Colonic mucosa (tissue), 4 donors: ENCODE data around the gene CCDC71L. TPM values are rescaled to one million over a fixed set of nuclear protein-coding genes. Genes with fewer than 3 reads are reported as not detected.

Experiments used
- DNase-seq: peaks from one replicate; pipeline ENCODE4 v3.0.0-alpha.2; 2020
- H3K27ac ChIP-seq: fragments of 200-600 bp; one replicate; pipeline ENCODE4 v1.8.0; 2021
- H3K27me3 ChIP-seq: fragments of 200-600 bp; one replicate; pipeline ENCODE4 v1.8.0; 2021
- H3K36me3 ChIP-seq: fragments of 200-600 bp; one replicate; pipeline ENCODE4 v1.8.0; 2021
- H3K4me1 ChIP-seq: fragments of 200-600 bp; one replicate; pipeline ENCODE4 v1.8.0; 2021; ENCODE audit warnings: mild to moderate bottlenecking
- H3K4me3 ChIP-seq: fragments of 200-600 bp; one replicate; pipeline ENCODE4 v1.8.0; 2021
- H3K9ac ChIP-seq, 2 donors: one replicate each; pipeline ENCODE4 v1.7.0; 2013; ENCODE audit warnings: control low read depth in 2 of 2, low read depth in 2 of 2, low read length in 2 of 2
- H3K9me3 ChIP-seq: fragments of 200-600 bp; one replicate; pipeline ENCODE4 v1.8.0; 2021
- intact Hi-C: fragments of 100-400 bp; cut with DNase I; formaldehyde crosslinking; loops from one replicate; pipeline ENCODE4 v1.14.1; 2022
- total RNA-seq, 2 donors: library from RNA; stranded (reverse); fragmentation: NEBNext Ultra II Directional in 1 of 2; extraction: Animal tissue kit (Norgen Biotek cat#: 25700) in 1 of 2; gene quantifications; one replicate each; pipeline ENCODE4 v1.2.1, GENCODE V29; 2021
- TF ChIP-seq, protein P1 (sequence below): fragments of 200-600 bp; IDR thresholded peaks from one replicate; pipeline ENCODE4 v1.8.0; 2022; ENCODE audit warnings: antibody characterized with exemption, mild to moderate bottlenecking
- donor health status: healthy.
- donor health status: DM: no; HTN: no; CAD: no.
- donor health status: DM: no; HTN: no; CAD: no.

The CCDC71L gene
- total RNA-seq, 2 donors from 2014 or later = 21.3 to 21.6 TPM

DNA sequence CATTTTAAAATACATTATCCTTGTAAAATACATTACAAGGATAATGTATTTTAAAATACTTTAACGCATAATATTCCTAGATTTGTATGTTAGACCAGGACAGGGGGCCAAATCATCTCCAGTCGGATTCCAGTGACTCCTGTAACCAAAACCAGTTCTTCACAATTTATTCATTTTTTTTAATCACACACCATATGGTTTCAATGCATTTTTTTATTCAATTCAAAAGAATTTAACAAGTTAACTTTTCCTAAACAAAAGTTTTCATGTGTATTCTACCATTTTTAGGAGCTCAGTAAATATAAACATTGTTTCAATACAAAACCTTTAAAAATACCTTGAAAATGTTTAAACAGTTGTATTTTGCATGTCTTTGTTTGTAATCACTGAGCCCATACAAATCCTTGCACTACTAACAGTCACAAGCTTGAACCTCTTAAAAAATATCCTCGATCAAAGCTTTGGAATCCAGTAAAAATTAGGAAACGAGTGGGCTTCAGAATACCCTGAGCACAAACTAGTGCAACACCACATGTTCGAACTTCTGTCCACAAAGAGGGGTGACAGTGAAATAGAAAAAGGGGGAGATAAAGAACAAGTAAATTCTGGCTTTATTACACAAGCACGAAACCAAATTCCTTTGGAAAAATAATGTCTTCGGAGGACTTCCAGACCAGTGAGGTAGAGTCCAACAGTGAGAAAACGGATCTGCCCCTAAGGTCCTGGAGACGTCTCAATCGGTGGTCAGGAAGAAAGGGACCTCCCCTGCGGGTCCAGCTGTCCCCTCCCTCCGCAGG is 1.6 kb downstream of the CCDC71L start:
- H3K4me1 ChIP-seq = no peaks in the 10 kb centered on the region
- H3K27me3 ChIP-seq = no peaks in the 10 kb centered on the region
- TF ChIP-seq, protein P1, sequence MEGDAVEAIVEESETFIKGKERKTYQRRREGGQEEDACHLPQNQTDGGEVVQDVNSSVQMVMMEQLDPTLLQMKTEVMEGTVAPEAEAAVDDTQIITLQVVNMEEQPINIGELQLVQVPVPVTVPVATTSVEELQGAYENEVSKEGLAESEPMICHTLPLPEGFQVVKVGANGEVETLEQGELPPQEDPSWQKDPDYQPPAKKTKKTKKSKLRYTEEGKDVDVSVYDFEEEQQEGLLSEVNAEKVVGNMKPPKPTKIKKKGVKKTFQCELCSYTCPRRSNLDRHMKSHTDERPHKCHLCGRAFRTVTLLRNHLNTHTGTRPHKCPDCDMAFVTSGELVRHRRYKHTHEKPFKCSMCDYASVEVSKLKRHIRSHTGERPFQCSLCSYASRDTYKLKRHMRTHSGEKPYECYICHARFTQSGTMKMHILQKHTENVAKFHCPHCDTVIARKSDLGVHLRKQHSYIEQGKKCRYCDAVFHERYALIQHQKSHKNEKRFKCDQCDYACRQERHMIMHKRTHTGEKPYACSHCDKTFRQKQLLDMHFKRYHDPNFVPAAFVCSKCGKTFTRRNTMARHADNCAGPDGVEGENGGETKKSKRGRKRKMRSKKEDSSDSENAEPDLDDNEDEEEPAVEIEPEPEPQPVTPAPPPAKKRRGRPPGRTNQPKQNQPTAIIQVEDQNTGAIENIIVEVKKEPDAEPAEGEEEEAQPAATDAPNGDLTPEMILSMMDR = no peak
- no peaks in the 10 kb centered on the region for H3K9me3 ChIP-seq
- no peak for DNase-seq
- no peaks in the 10 kb centered on the region for H3K36me3 ChIP-seq
- H3K27ac ChIP-seq = peak overlapping the region; percentile 92
- H3K4me3 ChIP-seq = peak overlapping the region; percentile 87
- intact Hi-C loops = no loop called here
- peak overlapping the region; percentile 80 to 99 for H3K9ac ChIP-seq

DNA sequence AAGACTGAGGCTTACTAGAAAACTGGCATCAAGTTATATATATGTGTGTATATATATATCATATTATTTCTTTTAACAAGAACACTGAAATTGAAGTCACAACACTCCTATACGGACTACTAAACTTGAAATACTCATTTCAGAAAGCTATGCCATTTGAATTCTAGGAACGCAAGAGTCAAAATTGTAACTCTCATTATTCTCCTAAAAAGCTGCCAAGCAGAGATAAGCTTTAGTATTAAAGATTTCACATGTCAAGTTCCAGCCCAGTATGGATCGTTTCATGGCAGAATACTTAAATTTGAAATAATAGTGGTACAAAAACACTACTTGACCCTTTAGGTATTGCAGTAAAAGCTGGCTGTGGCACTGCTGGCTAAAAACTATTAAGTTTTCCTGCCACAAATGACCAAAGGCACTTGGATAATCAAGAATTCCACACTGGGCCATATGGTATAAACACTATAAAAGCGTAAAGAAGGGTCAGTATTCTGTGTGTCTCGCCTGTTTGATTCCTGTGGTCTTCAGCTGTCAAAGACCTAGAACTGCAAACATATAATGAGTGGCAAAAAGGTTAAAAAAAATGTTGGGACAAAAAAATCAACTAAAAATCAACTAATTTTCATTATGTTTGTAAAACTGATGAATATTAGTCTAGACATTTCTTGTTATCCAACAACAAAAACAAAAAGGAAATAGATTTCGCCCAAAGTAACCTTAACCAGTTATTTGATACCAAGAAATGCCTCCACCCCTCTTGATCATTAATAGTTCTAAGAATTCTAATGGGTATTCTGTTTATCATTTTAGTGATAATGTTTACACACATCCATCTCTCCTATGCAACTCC is 2.4 kb downstream of the CCDC71L start:
- DNase-seq = no peak
- no peak overlapping the region for H3K9ac ChIP-seq

DNA sequence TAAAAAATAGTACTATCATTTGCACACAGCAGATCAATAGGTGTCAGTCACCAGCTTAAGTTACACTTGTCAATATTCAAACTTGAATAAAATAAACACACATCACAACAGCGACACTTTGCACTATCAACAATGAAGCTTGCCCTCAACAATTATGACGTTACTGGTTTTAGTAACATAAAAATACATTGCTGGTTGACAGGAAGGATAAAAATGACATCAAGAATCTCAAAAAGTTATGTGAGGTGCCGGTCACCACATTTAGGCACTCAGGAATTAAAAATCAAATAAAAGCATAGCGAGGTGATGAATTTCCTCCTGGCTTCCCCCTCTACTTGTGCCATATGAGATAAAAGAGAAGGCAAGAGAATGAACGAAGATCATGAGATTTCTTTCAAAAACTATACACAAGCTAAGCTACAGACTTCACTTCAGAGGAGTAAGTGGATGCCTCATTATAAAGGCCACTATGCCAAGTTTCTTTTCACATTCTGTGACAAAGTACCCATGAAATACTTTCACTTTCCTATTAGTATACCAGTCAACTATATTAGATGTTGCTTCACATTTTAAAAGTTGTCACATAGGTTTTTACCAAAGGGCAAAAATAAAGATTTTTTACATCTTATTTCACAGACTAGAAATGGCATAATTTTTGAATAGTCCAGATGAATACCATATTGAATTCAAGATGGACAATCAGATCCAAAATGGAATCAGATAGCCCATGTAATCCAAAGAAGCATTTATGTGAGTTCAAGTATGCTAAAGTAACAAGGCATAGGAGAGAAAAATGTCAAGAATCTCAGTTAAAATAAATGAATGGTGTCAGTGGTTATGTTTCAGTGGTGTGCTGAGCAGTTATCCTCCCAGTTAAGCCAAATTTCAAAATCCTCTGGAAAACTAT is 3.6 kb downstream of the CCDC71L start:
- no peaks in the 10 kb centered on the region for H3K9me3 ChIP-seq
- H3K9ac ChIP-seq = no peak overlapping the region
- DNase-seq = no peak
- TF ChIP-seq, protein P1 = no peak
- no peak overlapping the region for H3K4me3 ChIP-seq
- no peak overlapping the region for H3K27ac ChIP-seq
- no peaks in the 10 kb centered on the region for H3K36me3 ChIP-seq
- H3K27me3 ChIP-seq = no peaks in the 10 kb centered on the region
- H3K4me1 ChIP-seq = no peaks in the 10 kb centered on the region
- intact Hi-C loops = no loop called here

More for the DNA sequence above, 2.4 kb downstream of the CCDC71L start:
- intact Hi-C loops = no loop called here
- Histone ChIP-seq H3K36me3 (no peaks in the 10 kb centered on the region), H3K4me1 (no peaks in the 10 kb centered on the region), H3K27me3 (no peaks in the 10 kb centered on the region), H3K9me3 (no peaks in the 10 kb centered on the region), H3K27ac (no peak overlapping the region), H3K4me3 (no peak overlapping the region)
- TF ChIP-seq, protein P1 = no peak

DNA sequence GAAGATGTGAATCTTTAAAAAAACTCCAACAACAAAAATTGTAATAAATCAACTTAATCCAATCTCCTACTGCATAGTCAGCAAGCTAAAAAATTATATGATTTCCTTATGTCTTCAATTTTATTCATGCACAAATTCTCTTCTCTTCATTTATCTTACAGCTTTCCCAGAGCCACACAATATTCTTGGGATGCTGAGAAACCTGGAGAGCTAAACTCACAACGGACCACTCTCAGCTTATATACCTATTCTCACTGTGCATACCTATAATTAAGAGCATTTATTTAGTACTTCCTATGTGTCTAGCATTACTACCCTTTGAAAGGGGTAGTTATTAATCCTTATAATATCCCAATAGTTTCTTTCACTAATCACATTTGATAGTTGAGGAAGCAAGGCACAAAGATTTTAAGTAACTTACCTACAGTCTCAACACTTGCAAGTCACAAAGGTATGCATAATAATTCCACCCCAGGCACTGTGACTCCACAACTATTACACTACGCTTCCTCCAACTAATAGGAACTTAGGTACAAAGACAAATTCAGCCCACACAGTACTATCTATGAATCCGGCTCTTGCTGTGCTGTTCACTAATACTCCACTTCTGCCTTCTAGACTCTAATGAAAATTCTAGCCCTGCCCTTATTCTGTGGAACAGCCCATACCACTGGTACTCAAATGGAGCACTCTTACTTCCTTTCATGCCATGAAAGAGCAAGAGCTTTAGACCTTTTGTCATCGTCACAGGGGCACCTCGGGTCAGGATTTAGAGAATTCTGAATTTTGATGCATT is 5.1 kb downstream of the CCDC71L start:
- no peak for DNase-seq
- no peaks in the 10 kb centered on the region for H3K9me3 ChIP-seq
- H3K4me1 ChIP-seq = no peaks in the 10 kb centered on the region
- TF ChIP-seq, protein P1 = no peak
- no peak overlapping the region for H3K9ac ChIP-seq
- intact Hi-C loops = no loop called here
- H3K27me3 ChIP-seq = no peaks in the 10 kb centered on the region
- H3K4me3 ChIP-seq = no peak overlapping the region
- no peaks in the 10 kb centered on the region for H3K36me3 ChIP-seq
- no peak overlapping the region for H3K27ac ChIP-seq
